Measurements from ENCODE around the gene CADM1.

CADM1 gene

GRCh38 chr11:115269191-115269950, 234.8 kb downstream of the CADM1 start:
- no peak for DNase-seq

- no peak for DNase-seq
Measured at GRCh38 chr11:115267871-115268270, 236.3 kb downstream of the CADM1 start.

GRCh38 chr11:115267238-115267781, 236.9 kb downstream of the CADM1 start:
- DNase-seq, result no peak

DNA sequence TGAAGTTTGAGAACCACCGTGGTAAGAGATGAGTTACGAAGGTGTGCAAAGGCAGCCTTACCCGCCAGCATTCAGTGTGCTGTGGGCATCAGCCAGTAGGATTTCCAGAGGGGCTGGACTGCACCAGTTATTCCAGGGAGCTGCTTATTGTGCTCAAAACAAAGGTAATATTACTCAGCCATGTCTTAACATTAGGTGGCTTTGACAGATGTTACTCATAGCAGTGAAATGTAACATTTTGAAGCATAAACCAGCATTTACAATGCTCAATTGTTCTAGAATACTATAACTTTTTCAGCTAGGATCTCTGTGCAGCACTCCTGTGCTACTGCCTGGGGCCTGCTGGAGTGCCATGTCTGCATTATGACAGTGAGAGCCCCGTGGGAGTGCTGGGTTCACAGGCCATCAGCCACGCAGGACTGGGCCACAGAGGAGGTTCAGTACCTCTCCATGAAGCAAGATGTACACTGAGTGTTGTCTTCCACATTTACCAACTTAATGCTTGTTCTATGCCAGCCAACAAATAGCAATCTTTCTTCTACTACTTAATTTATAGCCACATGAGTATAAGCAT, 238.1 kb downstream of the CADM1 start:
- DNase-seq, result no peak

DNA sequence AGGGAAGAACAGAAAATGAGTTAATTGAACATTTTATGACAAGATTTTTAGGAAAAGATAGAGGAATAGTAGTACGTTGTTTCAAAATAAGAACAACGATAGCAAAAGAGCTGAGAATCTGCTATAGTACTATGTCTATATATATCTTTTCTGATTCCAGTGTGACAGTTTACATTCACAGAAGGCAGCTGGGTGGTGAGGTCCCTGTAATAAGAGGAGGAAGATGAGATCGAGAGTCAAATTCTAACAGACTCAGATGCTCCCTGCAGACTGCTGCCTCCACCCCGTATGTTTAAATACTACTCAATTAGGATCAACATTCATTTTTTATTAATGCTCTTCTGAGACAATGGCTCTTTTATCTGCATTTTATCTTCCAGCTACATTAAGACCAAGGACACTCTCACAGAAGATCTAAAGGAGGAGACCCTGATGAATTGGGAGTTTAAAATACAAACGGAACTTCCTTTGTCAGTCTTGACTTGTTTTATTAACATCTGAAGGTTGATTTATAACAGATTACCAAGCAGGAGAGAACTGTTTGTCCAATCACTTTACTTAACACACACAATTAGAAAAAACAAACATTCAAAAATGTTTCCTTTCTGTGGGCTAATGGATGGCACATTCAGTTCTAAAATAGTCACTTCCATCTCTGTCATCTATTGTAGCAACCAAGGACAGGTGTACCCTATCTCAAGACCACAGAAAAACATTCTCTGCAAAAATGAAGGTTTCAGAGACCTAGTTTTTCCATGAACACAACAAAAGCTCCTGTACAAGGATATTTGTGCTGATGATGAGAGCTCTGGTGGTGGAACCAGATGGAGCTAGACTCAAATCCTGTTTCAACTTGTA, 240.2 kb downstream of the CADM1 start:
- no peak for DNase-seq

DNA sequence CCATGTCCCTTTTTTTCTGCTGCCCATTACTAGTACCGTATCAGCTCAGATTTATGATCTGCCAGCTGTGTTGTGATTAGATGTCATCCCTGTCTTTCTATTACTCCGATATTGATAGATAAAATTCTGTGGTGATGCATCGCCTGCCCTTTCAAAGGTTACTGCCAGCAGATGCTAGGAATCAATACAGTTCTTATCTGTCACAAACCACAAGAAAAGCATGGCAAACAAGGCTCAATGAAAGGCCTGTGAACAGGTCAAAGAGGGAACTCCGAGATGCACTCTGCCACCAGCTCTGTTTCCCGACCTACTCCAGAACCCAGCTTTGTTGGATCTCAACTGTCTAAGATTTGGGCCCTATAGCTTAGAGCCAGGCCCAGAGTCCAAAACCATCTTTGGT, 246.0 kb downstream of the CADM1 start:
- no peak for DNase-seq

- DNase-seq, result no peak
Measured at GRCh38 chr11:115257678-115258077, 246.5 kb downstream of the CADM1 start.

- no peak for DNase-seq
Measured at GRCh38 chr11:115257270-115257669, 246.9 kb downstream of the CADM1 start.

GRCh38 chr11:115256397-115257197, 247.6 kb downstream of the CADM1 start:
- no peak for DNase-seq

- DNase-seq, result no peak
Measured at GRCh38 chr11:115255006-115255762, 249.0 kb downstream of the CADM1 start.

GRCh38 chr11:115251126-115251525, 253.1 kb downstream of the CADM1 start:
- DNase-seq, result no peak

DNA sequence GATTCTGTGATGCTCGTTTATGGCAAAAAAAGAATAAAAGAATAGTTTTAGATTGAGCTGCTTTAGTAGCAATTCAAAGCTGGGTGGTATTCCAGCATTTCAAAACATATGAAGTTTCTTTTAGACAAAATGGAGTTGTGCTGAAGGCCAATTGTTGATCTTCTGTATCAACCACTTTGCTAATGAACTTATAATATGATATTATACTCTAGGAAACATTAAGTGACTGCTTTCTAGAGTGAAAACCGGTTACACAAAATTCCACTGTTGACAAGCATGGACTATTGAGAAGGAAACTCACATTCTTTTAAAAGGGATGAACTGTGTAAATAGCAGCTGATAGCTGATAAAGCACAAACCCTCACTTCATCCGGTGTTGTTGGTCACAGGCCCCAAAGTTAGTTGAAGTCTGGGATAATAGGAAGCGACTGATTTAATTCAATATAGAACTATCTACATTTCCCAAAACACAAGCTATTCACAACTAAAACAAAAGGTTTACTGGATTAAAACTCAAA, 255.1 kb downstream of the CADM1 start:
- DNase-seq, result no peak

DNA sequence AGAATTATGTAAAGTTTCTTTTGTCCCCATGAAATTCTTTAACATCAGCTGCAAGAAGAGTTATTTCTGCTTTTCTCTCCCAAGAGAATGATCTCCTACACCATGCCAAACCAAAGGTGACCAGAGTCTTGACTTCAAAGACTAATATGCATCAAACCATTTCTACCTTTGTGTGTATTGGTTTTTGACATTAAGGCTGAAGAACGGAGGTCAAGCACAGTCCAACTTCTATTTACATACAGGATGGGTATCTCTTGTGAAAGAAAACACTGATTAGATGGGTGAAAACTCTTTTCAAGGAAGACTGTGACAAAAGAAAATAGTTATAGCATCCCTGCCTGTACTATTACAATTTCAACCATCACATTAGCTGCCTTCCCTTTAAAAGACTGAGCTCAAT, 256.3 kb downstream of the CADM1 start:
- no peak for DNase-seq

DNA sequence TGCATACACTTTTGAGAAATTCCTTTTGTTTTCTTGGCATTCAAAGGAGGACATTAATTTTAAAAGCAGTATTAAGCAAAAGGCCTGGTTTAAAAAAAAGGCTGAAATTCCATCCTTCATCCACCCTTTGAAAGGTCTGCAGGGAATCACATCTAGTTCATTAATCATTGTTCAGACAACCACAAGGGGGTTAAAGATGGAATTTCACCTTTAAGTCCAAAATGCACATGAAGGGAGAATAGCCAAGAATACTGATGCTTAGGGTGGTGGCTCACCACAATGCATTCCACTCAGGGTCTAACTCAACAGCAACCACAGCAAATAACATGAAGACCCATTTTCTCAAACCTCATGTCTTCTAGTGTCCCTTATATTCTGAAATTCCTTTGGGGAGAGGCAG, 256.9 kb downstream of the CADM1 start:
- DNase-seq, result no peak

DNA sequence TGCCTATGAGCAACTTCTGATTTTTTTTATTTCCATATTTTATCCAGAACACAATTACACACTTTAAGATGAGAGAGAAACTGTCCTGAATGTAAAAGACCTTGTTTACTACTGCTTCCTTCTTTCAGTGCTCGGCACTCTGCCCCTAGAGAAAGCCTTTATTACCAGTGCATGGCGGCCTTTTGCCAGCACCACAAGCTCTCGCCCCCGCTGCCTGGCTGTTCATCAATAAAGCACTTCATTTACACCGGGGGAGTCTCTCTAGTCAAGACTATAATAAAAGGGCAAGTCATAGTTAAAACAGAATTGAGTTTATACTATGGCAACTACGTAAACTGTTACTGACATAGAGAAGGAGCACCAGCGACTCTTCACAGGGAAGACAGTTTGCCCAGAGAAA, 259.5 kb downstream of the CADM1 start:
- no peak for DNase-seq

DNA sequence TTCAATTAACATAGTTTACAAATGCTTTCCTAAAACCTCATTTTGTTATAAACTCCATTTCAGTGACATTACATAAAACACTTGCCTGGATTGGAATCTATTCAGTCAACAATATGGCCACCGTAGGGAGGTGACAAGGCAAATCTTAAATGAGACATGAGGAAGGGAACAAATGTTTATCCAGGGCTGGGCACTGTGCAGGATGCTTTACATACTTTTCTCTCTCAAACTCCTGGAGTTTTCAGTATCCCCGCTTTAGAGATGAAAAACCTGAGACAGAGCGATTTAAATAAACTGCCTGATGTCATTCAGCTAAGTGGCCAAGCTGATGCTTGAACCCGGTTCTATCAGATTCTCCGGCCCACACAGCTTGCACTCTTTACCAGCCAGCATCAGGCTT, 259.9 kb downstream of the CADM1 start:
- DNase-seq, result no peak

- DNase-seq, result no peak
Measured at GRCh38 chr11:115242982-115243381, 261.2 kb downstream of the CADM1 start.

DNA sequence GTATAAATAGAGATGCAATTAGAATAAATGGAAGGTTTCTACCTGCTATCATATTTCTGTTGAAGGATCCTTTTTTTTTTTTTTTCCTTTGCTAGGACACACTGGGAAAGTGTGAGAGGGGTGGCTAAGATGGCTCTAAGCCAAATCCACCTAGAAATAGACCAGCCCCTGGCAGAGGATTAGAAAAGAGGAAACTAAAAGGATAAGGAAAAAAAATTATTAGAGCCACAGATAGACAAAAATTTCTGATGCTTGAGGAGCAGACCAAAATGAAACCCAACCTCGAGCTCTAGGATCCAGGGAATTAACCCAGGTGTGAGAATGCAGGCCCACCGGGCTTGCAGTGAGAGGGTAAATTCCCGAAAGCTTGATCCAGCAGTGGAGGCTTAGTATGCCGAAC, 262.3 kb downstream of the CADM1 start:
- DNase-seq, result no peak

- no peak for DNase-seq
Measured at GRCh38 chr11:115238791-115239190, 265.4 kb downstream of the CADM1 start.

- DNase-seq, result no peak
Measured at GRCh38 chr11:115238086-115238485, 266.1 kb downstream of the CADM1 start.

DNA sequence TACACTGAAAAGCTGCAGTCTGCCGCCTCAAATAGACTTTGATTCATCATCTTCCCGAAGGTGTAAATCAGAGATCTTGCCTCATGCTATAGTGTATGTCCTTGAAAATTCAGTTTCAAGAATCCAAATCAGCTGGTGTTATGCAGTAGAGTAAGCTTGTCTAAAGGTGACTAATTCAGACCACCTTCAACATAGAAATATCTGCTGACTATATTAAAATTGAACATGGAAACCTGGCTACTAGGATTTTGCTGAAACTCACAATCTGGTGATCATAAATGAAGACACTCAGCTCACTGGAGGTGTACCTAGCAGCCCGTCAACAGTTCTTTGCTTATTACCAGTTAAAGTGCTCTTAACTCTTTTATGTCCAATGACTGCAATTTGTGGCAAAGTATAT, 266.6 kb downstream of the CADM1 start:
- DNase-seq, result no peak

- DNase-seq, result no peak
Measured at GRCh38 chr11:115234794-115235193, 269.4 kb downstream of the CADM1 start.

Measured in activated gamma-delta T cell (primary cell).